ENCODE data around the gene DIS3L2.
"Not testable (repeated sequence)": the region's sequence is repeated elsewhere in the genome, so short reads cannot be mapped to it uniquely, and the experiment has no call there.

Gene DIS3L2

GRCh38 chr2:231928901-231929725 lies 32.4 kb upstream of the DIS3L2 start:
- no peak for DNase-seq (ENCODE audit: low spot score)

DNA sequence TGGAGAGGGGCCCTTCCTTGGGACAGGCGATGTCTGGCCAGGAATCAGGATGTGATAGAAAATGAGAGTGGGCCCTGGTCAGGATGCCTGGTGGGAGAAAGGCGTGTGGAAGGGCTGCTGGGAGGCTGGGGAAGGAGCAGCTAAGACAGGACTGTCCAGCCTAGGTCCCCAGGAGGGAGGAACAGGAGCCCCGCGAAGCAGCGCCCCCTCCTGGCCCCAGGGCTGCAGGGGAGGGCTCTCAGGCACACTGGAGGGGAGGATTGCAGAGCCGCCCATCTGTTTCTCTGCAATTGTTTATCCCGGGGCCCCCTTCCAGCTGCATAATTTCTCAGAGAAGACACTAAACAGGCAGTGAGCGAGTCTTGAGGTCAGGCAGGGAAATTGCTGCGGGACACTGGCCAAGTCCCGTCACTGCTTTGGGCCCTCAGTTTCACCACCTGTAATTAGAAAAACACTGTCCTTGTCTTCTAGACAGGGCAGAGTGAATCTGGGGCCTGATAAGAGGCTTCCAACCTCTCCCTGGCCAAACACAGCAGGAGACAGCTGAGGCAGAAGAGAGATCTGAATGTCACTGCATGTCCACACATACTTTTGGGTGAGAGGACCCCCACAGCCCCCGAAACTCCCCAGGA lies 31.4 kb upstream of the DIS3L2 start:
- DNase-seq (ENCODE audit: low spot score) = no peak

- no peak for DNase-seq (ENCODE audit: low spot score)
Observed at GRCh38 chr2:231930593-231931281, 30.8 kb upstream of the DIS3L2 start.

GRCh38 chr2:231931481-231931915 lies 30.0 kb upstream of the DIS3L2 start:
- no peak for DNase-seq (ENCODE audit: low spot score)

DNA sequence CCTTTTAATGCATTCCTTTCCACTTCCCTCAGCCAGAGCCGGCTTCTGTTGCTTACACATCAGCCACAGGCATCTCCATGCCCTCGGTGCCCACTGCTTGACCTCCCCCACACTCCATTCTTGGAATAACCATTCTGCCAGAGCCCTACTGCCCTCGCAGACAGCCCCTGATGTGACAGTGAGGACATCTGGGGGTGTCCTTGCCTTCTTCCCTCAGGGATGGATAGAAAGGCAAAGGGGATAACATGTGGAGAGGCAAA lies 28.9 kb upstream of the DIS3L2 start:
- peak; percentile 23 for DNase-seq (ENCODE audit: low spot score)

GRCh38 chr2:231932985-231933915 lies 28.3 kb upstream of the DIS3L2 start:
- DNase-seq (ENCODE audit: low spot score) = no peak

DNA sequence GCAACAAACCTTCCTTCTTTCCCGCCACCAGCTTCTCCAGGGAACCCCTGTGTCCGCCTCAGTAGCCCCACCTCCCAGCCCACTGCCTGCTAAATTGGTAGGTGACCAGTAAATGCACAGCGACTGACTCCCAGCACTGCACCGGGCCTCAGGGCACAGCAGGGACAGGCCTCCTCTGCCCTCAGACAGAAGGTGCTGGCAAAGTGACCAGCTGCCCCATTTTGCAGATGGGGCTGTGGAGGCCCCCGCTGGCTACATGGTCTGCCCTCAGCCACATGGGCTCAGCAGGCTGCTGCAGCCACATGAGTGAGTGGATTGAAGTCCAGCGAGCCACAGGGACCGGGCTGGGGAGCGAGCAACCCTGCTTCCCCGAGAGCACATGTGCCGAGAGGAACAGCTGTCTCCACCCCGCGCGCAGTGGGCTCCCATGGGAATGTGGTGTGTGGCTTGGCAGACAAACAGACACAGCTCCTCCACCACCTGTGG lies 27.6 kb upstream of the DIS3L2 start:
- DNase-seq (ENCODE audit: low spot score) = no peak

DNA sequence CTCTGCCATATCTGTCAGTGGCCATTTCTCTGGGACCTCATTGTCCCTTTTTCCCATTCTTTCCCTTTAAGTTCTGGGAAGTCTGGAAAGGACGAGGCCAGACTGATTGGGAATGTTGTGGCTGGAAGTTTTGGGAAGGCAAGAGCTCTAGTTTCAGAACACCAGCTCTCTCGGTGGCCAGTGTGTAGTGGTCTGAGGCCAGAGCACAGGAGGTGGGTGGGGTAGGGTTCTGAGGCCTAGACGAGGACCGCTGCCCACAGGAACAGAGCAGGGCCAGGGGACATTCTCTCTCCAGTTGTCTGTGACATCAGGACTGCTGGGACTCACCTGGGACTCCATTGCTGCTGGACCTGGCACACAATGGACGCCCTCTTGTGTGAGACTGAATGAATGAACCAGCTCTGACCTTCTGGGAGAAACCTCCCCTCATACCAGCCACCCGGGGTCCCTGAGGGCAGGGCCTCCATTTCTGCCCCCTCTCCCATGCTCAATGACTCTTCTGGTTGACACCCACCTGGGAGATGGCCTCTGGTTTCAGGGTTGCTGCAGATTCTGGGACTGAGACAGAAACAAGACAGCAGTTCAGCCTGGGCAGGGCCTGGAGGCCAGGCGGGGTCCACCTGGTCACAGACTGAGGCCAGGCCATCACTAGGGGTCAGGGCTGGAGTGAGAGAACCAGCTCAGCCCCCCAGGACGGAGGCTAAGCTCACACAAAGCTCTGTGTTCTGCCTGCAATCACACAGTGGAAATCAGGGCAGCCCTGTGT lies 26.9 kb upstream of the DIS3L2 start:
- no peak for DNase-seq (ENCODE audit: low spot score)

DNA sequence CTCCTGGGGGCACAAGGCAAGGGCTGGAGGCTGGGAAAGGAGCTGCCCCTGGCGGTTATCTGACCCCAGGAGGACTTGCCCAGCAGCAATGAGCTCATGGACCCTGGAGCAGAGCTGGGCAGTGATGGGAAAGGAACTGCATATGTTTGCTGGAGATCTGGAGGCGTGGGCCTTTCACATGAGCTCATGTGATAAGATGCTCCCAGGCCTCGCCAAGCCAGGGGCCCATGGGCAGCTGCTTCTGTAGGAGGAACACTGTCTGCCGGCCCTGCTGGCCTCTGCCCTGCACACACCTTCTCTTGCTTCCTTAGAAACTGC lies 26.3 kb upstream of the DIS3L2 start:
- no peak for DNase-seq (ENCODE audit: low spot score)

DNA sequence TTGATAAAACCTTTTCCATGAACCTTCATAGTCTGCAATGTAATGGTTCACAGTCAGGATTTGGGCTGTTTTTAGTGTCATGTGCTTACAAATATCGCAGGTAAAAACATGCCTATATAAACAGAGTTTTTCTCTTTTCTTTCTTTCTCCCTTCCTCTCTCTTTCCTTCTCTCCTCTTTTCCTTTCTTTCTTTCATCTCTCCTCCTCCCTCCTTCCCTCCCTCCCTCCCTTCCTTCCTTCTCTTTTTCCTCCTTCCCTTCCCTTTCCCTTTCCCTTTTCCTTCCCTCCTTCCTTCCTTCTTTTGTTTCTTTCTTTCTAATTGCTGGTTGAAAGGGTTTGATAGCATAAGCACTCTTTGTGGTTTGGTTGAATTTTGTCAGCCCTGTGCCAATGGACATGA lies 25.7 kb upstream of the DIS3L2 start:
- DNase-seq (ENCODE audit: low spot score) = no peak

DNA sequence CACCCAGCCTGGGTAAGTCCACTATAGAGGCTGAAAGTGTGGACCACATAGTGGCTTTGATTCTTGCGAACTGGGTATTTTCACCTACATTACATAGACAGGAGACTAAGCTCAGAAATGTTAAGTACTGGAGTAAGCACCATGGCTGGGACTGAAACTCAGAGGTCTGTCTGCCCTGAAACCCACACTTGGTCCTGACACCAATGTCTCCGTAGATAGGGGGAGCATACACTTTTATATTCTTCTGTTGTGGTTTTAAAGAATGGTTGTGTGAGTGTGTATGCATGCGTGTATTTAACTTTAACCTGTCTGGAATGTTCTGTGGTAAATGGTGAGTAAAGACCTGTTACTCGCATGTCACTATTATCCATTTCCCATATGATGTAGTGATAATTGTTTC lies 25.0 kb upstream of the DIS3L2 start:
- DNase-seq (ENCODE audit: low spot score) = peak; percentile 50

- no peak for DNase-seq (ENCODE audit: low spot score)
Observed at GRCh38 chr2:231937057-231937456, 24.5 kb upstream of the DIS3L2 start.

GRCh38 chr2:231939022-231939421 lies 22.5 kb upstream of the DIS3L2 start:
- no peak for DNase-seq (ENCODE audit: low spot score)

DNA sequence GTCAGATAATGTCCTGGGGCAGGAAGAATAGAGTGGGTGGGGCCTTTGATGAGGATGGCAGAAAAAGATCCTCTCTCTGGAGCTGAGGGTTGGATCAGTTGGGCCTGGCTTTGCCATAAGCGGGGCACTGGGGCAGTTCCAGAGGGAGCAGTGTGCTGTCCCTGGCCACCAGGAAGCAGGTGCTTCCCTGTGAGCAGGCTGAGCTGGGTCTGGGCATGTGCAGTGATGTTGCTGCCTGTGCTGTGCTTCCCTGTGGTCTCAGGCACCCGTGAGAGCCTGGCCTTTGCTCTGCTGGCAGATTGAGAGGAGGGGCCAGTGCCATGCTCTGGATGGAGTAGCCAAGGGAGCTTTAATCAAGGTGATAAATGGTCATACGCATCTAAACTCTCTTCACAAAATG lies 20.7 kb upstream of the DIS3L2 start:
- DNase-seq (ENCODE audit: low spot score) = no peak

DNA sequence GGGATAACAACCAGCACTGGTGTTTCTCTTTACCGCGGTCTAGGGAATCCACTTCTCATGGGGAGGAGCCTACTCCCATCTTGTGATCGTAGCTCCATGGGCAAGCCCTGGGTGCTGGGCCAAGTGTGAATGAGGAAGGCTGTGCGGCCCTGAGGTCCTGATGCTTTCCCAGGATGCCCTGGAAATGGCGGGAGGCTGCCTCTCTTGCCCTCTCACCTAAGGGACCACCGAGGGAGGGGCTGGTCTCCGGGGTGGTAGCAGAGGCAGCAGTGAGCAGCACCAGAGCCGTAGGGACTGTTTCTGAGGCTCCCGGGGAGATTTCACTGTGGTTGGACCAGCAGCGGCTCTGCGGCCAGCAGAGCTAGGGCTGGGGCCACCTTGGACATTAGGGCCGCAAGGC lies 19.8 kb upstream of the DIS3L2 start:
- no peak for DNase-seq (ENCODE audit: low spot score)

GRCh38 chr2:231942180-231942579 lies 19.3 kb upstream of the DIS3L2 start:
- DNase-seq (ENCODE audit: low spot score) = no peak

DNA sequence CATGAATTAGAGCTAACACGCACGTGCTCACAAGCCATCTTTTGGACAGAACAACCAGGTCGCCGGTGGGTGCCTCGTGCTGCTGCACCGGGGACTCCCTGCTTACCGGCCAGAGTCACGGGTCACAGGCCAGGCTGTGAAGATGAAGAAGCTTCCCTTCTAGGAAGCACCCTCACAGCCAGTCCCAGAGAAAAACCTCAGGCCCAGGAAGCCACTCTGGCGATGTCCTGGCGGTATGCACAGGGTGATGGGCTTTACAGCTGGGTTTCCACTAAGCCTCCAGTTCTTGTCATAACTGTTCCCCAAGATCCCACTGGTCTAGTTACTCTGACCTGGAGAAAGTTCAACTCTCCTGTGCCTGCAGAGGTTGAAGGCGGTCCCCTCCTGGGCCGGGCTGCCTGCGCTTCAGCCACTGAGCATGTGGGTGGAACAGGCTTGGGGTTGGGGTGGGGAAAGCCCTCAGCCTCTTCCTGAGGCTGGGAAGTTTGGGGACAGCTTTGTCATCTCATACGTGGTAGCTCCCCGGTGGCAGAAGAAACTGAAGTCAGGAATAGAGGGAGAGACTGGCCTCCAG lies 15.2 kb upstream of the DIS3L2 start:
- DNase-seq (ENCODE audit: low spot score) = no peak

DNA sequence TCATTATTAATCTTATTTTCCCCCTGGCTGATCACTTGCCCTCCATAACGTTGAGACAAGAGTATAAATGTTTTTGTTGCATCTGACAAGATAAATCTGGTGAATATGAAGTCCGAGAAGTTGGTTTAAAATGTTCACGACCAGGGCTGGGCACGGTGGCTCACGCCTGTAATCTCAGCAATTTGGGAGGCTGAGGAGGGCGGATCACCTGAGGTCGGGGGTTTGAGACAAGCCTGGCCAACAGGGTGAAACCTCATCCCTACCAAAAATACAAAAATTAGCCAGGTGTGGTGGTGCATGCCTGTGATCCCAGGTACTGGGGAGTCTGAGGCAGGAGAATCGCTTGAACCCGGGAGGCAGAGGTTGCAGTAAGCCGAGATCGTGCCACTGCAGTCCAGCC lies 14.4 kb upstream of the DIS3L2 start:
- not testable (repeated sequence) for DNase-seq (ENCODE audit: low spot score)

DNA sequence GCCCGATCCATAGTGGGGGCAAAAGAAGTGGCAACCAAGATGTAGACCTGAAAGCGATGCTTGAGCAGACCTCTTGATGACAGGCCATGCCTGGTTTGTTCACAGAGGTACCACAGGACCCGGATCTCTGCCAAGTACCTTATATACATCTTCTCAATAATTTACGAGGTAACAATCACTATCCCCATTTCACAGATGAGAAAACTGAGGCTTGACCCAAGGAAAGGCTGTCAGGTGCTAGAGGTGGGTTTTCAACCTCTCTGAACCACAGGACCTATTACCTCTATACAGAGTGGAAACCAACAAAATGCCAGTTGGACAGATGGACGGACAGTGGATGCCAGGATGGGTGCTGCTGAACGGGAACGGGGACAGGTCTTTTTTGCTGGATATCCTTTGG lies 13.8 kb upstream of the DIS3L2 start:
- DNase-seq (ENCODE audit: low spot score) = no peak

DNA sequence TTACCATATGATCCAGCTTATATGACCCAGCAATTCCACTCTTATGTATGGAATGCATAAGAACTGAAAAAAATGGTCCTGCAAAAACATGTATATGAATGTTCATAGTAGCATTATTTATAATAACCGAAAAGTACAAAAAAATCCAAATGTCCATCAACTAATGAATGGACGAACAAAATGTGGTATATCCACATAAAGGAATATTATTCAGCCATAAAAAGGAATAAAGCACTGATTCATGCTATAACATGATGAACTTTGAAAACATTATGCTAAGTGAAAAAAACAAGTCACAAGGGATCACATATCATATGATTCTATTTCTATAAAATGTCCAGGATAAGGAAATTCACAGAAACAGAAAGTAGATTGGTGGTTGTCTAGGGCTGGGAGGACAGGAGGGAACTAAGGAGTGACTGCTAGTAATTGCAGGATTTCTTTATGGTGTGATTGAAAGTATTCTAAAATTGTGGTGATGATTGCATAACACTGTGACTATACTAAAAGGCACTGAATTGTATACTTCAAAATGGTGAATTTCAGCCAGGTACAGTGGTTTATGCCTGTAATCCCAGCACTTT lies 10.0 kb upstream of the DIS3L2 start:
- no peak for DNase-seq (ENCODE audit: low spot score)
